HS-27A (cell line): ENCODE data around the gene STIM1.
"Not testable (repeated sequence)": the region's sequence is repeated elsewhere in the genome, so short reads cannot be mapped to it uniquely, and the experiment has no call there.

ENCODE experiments used
- DNase-seq: peaks from one replicate; pipeline ENCODE4 v3.0.0-alpha.2; 2012; ENCODE audit warnings: low read depth, missing footprints

Gene STIM1

DNA sequence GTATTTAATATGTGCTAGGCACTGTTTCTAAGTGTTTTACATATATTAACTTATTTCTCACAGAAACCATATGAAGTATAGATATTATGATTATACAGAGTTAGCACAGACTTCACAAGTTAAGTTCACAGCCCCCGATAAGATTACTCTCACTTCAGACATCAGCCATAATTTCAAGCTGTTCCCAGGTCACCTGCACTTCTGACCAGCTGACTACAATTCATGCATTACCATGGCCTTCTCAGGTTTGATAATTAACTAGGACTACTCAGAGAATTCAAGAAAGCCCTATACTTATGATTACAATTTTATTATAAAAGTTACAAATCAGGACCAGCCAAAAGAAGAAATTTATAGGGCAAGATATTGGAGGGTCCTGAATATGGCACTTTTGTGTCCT lies 170.9 kb downstream of the STIM1 start:
- no peak for DNase-seq

GRCh38 chr11:4027746-4028145 lies 172.3 kb downstream of the STIM1 start:
- DNase-seq, result no peak

GRCh38 chr11:4030197-4030596 lies 174.7 kb downstream of the STIM1 start:
- DNase-seq, result no peak

DNA sequence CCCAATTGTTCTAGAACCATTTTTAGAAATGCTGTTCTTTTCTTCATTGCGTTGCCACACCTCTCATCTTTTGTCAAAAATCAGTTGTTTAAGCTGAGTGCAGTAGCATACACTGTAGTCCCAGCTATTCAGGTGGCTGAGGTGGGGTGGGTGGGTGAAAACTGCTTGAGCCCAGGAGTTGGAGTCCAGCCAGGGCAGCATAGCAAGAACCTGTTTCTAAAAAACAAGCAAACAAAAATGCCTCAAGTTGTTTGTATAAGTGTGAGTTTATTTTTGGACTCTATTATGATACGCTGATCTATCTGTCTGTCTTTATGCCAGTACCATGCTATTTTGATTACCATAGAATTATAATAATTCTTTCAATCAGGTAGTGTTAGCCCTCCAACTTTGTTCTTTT lies 176.6 kb downstream of the STIM1 start:
- no peak for DNase-seq

DNA sequence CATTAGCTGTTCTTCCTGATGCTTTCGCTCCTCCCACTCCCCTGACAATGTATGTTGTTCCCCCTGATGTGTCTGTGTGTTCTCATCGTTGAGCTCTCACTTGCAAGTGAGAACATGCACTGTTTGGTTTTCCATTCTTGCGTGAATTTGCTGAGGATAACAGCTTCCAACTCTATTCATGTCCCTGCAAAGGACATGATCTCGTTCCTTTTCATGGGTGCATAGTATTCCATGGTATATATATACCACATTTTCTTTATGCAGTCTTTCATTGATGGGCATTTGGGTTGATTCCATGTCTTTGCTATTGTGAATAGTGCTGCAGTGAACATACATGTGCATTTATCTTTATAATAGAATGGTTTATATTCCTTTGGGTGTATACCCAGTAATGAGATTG lies 180.5 kb downstream of the STIM1 start:
- no peak for DNase-seq

DNA sequence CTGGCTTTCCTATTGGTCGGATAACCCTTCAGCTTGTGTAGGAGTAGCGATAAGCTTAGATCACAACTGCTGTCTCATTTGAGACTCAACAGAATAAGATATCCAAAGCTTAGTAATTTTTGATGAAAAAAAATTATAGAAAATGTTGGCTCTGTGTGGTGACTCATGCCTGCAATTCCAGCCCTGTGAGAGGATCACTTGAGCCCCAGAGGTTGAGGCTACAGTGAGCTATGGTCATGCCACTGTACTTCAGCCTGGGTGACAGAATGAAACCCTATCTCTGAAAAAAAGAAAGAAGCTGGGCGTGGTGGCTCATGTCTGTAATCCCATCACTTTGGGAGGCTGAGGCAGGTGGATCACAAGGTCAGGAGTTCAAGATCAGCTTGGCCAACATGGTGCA lies 183.5 kb downstream of the STIM1 start:
- DNase-seq, result no peak

- no peak for DNase-seq
These were observed 185.0 kb downstream of the STIM1 start for GRCh38 chr11:4040461-4040860.

DNA sequence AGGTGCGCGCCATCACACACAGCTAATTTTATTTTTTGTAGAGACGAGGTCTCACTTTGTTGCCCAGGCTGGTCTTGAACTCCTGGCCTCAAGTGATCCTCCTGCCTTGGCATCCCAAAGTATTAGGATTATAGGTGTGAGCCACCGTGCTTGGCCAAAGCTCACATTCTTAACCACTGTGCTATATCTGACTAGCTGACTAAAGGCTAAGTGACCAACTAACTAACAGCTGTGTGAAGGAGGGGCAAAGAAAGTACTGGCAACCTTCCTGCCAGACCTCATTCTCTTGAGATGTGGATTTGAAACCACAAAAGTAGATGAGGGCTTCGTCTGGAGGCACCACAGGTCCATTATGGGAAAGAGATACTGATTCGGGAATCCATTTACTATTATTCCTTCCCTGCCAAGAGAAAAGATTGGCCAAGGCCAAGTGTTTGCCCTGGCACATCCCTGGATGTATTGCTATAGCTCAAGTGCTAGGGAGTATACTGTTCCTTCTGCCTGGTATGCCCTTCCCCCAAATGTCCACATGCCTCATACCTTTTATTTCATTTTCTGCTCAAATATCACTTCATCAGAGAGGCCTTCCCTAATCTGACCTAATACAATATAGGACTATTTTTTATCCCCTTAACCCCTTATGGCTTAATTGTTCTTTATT lies 186.4 kb downstream of the STIM1 start:
- DNase-seq, result no peak

- no peak for DNase-seq
These were observed 189.6 kb downstream of the STIM1 start for GRCh38 chr11:4044976-4045646.

- DNase-seq, result no peak
These were observed 192.9 kb downstream of the STIM1 start for GRCh38 chr11:4048340-4048739.

DNA sequence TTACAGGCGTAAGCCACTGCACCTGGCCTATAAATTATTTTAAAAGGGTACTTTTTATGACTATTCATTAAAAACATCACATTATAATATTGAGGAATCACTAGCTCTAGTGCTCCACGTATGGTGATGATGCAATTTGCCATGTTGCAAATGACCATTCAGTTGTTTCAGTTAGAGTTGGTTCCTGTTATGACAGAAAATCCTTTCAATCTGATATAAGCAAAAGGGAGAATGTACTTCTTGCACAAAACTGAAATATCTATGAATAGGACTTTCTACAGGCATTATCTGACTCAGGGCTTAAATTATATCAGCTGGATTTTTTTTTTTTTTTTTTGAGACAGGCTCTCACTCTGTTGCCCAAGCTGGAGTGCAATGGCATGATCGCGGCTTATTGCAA lies 193.5 kb downstream of the STIM1 start:
- DNase-seq, result no peak

DNA sequence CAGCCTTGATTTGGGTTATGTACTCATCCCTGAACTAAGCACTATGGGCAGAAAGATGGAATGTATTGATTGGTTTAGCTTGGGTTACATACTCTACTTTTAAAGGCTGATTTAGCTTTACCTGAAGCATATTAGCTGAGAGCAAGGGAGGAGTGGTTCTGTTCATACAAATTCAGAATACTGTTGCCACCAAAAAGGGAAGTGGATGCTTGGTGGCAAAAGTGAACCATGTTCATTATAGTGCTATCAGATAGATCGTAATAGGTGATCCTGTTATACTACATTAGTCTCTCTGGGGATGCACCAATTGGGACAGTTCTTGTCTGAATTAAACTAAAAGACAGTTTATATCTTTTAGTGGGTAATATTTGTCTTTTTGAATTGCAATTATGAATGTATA lies 194.7 kb downstream of the STIM1 start:
- DNase-seq, result no peak

DNA sequence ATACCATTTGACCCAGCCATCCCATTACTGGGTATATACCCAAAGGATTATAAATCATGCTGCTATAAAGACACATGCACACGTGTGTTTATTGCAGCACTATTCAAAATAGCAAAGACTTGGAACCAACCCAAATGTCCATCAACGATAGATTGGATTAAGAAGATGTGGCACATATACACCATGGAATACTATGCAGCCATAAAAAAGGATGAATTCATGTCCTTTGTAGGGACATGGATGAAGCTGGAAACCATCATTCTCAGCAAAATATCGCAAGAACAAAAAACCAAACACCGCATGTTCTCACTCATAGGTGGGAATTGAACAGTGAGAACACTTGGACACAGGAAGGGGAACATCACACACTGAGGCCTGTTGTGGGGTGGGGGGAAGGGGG lies 197.7 kb downstream of the STIM1 start:
- DNase-seq, result not testable (repeated sequence)

- DNase-seq, result no peak
These were observed 199.2 kb downstream of the STIM1 start for GRCh38 chr11:4054643-4055042.

DNA sequence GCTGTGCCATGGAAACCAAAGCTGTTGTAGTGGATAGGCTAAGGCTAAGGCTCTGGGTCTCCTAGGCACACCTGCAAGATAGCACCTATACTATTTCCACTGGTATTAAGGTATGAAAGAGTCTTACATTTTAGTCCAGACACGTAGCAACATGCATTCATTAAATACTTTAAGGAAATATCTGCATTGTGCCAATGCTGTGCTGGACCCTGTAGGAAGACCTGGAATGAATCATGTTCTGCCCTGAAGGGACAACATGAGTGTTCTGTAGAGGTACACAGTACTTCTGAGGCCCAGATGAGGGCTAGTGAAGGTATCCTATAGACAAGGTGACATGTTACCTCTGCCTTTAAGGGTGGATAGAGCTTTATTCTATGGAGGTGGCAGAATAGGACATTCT lies 204.0 kb downstream of the STIM1 start:
- no peak for DNase-seq

DNA sequence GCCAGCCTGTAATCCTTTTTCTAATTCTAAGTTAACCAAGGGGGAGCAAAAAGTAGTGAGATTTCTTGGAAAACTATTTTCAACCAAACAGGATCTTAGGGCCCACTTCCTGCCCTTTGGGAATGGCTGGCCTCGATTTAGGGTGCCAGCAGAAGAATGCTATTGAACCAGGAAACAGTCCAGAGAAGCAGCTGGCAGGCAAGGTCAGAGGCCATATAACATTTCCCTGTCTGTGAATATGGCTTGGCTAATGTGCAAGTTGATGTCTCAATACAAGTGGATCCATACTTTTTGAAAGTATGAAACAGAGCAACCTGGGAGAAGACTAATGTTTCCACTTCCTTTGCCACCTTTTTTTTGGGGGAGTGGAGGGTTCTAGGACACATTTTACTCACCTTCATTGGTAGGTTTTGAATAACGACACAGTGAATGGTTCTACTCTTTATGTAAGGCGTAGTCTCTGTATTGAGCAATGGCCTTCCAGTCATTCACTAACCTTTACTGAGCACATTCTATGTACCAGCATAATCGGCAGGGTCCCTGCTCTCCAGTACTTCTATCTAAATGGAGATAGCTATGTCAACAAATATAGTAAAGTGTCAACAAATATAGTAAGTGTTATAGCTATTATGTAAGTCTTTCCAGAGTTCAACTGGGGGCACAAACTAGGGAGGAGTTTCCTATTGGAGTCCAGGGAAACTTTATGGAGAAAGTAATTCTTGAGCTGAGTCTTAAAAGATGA lies 204.9 kb downstream of the STIM1 start:
- no peak for DNase-seq

GRCh38 chr11:4061700-4062099 lies 206.2 kb downstream of the STIM1 start:
- no peak for DNase-seq

DNA sequence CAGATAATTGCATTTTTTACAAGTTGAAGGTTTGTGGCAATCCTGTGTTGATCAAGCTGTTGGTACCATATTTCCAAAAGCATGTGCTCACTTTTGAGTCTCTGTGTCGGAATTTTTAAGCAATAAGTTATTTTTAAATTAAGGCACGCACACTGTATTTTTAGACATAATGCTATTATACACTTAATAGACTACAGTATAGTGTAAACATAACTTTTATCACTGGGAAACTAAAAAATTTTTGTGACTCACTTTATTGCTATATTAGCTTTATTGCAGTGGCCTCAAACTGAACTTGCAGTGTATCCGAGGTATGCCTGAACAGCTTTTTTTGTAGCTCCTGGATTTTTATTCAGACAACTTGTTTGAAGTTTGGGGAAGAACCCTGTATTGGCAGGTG lies 207.9 kb downstream of the STIM1 start:
- no peak for DNase-seq

DNA sequence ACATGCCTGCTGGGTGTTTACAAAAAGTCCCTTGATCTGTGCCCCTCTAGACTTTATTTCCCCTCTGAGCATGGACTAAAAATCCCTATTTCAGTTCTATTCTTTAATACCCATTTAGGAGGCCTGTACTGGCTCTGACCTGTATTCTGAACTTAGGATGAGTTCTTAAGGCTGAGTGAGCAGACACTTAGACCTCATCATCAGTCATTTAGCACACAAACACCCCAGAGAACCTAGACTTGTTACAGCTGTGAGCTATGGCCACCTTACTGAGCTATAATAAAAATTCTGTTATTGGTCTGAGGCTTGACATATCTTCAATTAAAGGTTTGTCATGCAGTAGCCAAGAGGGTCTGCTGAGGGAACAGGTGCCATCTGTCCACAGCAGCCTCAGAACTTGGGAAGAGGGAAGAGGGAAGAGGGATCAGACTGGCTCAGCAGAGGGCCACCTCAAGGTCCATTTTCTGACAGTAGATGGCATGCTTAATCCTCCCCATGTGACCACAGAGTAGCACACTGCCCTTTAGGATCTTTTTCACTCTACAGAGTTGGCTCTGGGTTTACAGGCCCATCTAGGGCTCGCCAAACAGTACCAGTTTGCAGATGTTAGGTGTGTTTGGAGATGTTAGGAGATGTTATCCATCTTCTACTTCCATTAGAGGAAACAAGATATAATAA lies 209.0 kb downstream of the STIM1 start:
- no peak for DNase-seq

- DNase-seq, result no peak
These were observed 209.6 kb downstream of the STIM1 start for GRCh38 chr11:4065086-4065485.

DNA sequence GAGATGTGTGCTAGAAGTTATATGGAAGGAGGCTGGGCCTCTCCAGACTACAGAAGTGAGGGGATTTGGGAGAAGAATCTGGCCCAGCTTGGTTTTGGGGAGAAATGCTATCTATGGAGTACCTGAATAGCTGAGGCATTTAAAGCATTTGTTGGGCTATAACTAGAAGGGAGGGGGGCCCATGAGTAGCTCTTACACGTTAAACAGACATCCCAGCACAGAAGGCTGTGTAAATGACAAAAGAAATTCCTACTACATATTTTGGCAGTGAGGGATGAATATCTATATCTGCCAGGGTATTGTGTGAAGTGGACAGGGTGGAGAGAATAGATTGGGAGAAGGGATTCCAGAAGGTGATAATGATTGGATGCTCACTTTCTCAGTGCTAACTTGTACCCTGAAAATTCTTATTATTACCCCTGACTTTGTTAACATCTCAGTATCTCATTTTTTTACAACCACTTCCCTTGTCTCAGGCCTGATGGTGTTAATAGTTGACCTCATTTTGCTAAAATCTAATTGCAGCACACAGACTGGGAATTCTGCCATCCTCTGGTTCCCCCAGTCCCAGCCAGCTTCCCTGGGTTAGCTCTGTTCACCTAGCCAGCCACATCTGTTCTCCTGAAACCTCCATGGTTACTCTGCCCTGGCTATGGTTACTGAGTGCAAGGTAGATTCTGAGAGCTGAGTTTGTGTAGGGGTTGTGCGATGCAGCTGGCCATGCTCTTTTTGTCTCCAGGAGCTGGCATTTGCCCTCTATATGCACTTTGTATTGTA lies 210.3 kb downstream of the STIM1 start:
- DNase-seq, result no peak

DNA sequence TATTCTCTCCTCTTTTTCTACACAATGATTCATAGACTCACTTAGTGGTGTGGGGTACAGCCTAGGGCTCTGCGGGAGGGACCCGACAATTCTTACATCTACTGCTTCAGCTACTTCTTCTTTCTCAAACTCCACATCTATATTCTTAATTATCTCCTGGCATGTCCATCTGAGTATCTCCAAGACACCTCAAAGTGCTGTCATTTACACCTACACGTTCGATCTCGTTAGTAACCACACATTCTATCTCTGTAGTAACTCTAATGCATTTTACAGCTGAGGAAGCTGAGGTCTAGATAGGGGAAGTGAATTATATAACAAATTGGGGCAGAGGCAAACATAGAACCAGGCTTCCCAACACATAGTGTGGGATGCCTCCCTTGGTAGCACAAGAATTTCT lies 211.4 kb downstream of the STIM1 start:
- DNase-seq, result no peak
